Activated CD8-positive, alpha-beta memory T cell treated with anti-CD3 and anti-CD28 coated beads for 1 hour (primary cell): ENCODE measurements around the gene ZNF396.

ENCODE experiments used
- DNase-seq, 2 donors: peaks; one replicate each; pipeline ENCODE4 v3.0.0-alpha.2; 2020; ENCODE audit warnings: low read depth in 1 of 2; ENCODE audit errors: extremely low read depth in 1 of 2

Gene ZNF396

DNA sequence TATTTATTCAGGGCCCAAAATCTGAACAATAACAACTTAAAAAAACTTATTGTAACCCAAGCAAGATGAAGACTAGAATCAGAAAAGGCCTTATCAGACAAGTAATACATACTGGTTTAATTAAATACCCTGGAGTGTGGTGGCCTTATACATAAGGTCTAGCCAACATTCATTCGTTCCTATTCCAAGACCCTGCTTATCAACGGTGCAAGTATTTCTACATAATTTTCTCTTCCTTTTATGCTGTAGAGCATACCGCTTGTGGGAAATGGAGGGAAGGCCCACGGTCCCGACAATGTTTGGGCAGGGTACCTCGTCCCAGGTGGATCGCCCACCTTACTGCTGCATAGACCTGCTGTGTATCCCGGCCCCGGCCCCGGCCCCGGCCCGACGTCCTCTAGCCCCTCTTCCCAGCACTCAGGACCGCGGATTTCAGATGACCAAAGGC lies 33.6 kb downstream of the ZNF396 start:
- no peak for DNase-seq

DNA sequence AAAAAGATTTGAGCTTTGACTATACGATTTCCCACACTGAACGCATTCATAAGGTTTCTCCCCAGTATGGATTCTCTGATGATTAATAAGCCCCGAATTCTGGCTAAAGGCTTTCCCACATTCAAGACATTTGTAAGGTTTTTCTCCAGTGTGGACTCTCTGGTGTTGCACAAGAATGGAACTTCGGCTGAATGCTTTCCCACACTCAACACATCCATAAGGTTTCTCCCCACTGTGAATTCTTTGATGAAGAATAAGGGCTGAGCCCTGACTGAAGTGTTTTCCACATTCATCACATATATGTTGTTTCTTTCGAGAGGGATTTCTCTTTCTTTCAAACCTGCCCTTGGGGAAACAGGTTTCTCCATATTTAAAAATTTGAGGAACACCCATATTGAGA lies 39.9 kb downstream of the ZNF396 start:
- DNase-seq = no peak

DNA sequence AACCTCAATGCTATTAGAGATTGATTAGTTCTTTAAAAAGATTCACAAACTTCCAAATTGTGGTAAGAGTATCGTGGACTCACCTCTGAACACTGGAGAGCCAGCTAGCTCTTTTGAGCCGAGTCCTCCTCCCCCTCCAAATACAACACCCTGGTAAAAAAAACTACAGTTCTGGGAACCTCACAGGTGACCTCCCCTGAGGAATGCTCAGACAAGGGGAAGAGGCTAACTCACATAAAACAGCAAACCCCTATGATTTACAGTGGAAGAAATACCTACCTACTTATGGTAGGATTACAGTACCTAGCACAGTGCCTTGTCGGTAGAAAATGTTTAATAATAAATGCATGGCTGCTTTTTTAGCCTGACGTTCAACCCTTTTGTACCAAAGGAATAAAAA lies 41.3 kb downstream of the ZNF396 start:
- DNase-seq = no peak

DNA sequence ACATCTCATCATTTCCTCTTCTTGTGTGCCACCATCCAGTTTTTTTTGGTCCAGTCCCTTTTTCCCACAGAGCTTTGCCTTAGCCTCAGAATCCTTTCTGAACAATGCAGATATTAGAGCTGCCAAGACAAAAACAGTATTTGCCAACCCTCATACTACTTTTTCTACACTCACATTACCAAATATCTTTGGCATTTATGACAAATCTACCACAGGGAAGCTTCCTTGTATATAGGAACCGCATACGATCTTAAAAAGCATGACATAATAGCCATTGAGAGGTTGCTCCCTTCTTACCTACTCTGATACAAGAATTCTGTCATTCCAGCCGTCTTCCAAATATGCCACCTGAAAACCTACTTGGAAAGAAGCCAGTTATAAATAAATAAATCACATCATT lies 42.3 kb downstream of the ZNF396 start:
- DNase-seq = no peak

DNA sequence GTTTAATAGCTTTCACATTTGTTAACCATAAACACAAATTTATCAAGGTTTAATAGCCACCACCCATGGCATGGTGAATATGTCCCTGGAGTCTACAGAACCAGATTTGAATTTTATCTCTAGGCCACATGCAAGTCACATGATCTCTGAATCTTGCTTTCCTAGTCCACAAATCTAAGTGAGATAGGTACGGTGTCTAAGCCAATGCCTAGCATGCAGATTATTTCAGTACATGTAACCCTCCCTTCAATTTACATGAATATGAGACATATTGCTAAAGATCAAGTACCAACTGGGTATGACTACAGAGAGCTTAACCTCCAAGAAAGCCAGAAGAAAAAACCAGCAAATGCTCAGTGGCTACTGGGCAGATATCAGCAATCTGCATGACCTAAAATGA lies 42.9 kb downstream of the ZNF396 start:
- DNase-seq = no peak

DNA sequence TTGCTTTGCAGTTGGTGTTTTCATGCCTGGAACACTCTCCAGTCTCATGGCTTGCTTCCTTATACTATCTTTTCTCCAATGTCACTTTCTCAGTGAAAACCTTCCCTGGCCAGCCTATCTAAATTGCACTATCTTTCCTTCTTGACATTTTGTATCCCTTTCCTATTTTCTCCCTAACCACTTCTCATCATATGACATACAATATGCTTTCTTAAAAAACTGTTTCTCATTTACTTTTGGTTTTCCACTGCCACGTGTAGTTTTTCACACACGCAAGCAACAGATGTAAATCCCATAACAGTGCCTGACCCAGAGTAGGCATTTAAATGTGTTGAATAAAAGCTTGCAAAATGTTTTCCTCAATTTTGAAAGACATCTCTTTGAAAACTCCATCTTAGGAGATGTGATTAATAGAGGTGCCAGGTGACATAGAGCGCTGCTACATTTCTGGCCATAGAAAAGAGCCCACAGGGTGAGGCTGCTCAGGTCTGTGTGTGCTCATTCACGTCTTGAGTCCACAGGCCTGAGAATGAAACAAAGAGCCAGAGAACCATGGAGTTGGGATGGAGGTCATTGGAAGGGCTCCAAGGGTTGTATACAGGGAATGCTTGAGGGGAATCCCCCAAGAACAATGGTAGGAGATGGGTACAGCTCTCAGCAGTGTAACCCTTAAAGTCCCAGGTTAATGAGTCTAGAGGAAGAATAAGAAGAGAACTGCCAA lies 45.6 kb downstream of the ZNF396 start:
- DNase-seq = no peak

DNA sequence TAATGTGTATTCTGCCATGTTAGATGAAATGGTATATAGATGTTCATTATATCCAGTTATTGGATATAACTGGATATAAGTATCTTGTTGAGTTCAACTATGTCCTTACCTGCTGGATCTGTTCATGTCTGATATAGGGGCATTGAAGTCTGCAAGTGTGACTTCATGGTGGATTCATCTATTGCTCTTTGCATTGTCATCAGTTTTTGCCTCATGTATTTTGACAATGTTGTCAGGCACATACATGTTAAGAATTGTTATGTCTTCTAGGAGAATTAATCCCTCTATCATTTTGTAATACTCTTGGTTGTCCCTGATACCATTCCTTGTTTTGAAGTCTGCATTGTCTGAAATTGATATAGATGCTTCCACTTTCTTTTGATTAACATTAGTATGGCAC lies 48.3 kb downstream of the ZNF396 start:
- DNase-seq = no peak

DNA sequence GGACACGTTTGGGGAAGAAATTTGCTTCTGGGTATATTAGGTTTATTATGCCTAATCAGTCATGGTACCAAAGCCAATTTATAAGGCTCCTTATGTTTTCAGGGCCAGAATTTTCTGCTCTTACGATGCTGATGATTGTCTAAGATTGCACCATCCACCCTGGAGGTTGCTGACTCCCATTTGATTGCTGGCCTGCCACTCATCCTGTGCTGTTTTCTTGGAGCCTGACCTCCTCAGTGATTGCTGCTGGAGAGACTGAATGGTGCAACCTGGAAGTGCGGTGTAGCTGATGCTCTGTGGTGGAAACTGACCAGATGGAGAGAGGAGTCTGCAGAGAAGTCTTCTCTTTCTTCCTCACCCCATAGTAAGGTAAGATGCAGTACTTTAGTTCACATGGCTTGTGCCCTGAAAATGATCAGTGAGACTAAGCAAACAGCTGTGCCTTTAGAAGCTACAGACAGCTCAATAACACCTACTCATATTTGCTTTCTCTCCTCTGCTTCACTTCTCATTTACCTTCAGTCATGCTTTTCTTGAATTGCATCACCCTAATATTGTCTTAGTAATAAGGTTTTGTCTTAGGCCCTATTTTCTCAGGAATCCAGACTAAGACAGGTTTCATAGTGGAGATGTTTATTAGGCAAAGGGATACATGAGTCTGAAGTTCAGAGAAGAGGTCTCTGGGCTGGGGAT lies 50.3 kb downstream of the ZNF396 start:
- DNase-seq = no peak

DNA sequence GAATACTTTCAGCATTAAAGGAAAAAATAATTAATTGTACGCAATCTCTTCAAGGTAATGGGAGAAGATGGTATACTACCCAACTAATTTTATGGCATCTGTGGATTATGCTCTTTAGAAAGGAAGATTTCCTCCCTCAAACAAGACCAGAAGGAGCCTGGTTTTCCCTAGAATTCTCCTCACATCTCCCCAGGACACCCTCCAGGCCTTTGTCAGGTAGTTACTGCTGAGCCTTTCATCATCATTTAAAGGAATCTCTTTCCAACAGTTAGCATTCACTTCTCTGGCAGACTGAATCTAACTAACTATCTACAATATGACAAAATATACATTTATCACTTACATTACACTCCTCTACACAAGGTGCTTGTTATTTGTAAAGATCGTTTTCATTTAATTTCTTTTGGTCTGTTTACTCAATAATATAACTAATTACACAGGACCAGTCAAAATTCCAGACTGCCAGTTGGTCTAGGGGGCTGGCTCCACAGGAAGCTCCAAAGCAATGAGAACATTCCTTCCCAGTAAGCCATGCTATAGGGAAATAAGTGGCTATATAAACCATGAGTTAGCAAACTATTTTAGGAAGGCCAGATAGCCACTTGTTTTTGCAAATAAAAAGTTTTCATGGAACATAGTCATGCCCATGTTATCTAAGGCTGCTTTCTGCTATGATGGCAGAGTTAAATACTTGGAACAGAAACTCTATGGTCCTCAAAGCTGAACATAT lies 52.0 kb downstream of the ZNF396 start:
- no peak for DNase-seq

DNA sequence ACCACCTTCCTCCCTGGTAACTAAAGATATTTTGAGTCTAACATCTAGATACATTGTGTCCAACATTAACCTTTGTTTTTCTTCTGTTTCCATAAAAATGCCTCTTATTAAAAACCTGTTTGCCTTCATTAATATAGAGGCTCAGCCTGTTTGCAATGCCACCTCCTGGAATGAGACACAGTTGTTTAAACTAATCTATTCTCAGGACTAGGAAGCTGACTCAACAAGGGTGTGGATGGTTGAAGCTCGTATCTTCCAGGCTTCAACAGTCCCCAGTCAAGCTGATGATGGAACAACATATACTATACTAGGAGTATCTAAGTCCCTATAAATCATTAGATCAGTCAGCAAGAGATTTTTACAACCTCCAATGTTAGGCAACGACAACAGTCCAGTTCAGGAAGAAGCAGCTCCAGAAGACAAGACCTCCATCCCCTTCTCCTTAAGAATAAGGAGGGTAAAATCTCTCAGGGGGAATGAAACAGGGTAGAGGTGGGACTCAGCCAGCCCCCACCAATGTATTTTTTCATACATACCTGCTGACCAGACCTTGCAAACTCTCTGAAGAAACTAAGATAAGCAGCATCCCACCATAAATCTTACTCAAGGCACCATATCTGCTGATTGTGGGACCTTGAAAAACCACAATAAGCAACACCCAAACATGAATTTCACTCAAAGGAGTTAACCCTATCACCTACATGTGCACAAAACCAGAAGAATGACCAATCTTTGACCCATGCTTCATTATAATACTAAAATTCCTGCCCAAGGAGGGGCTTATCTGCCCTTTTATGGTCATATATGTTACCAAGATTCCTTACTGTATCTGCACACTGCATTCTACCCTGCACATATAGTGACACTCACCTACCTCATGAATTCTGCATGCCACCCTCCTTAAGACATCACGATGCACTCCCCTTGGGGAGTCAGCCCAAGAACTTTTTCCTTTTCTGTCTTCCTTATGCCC lies 54.4 kb downstream of the ZNF396 start:
- DNase-seq = no peak
